ENCODE data around the gene COX4I2.

The COX4I2 gene

GRCh38 chr20:31637660-31638059, at the start of gene COX4I2:
Gene COX4I2, plus strand, starts transcription at chr20:31637912. Its CDS starts 1,106 bp downstream, at chr20:31639018.
- no peak within 1 kb of the TSS for H3K4me3 ChIP-seq
- no peak within 1 kb of the TSS for H3K27ac ChIP-seq
- TF ChIP-seq CTCF (IDR thresholded peaks at IDR 0.05): no peak
- no peak for DNase-seq (ENCODE audit: low spot score)

DNA sequence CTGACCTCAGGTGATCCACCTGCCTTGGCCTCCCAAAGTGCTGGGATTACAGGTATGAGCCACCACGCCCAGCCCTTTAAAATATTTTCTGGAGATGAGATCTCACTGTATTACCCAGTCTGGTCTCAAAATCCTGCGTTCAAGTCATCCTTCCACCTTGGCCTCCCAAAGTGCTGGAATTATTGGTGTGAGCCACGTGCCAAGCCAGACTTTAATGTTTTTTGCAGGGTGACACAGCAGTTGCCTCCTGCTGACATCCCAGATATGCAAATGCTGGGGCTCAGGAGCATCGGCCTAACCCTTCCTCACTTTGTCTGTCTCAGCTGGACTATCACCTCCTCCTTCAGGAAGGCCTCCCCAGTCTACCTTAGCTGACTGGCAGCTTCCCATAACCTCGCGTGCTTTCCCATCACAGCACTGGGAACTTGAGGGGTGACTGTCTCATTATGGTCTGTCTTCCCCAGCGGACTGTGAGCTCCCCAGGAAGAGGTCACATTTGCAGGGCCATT, 46.9 kb upstream of the COX4I2 start:
- Histone ChIP-seq H3K4me3 (no peak overlapping the region), H3K27ac (peak overlapping the region in 1 of 2 donors; percentile 36)
- DNase-seq (ENCODE audit: low spot score): no peak
- no peak for TF ChIP-seq CTCF (IDR thresholded peaks at IDR 0.05)

GRCh38 chr20:31593221-31594001, 44.3 kb upstream of the COX4I2 start:
- Histone ChIP-seq H3K4me3 (no peak overlapping the region), H3K27ac (peak overlapping the region in 1 of 2 donors; percentile 75)
- DNase-seq (ENCODE audit: low spot score): no peak
- TF ChIP-seq CTCF (IDR thresholded peaks at IDR 0.05): no peak

GRCh38 chr20:31594002-31594557, 43.6 kb upstream of the COX4I2 start:
- DNase-seq (ENCODE audit: low spot score): no peak
- no peak overlapping the region for H3K4me3 ChIP-seq
- no peak for TF ChIP-seq CTCF (IDR thresholded peaks at IDR 0.05)
- H3K27ac ChIP-seq: peak overlapping the region in 1 of 2 donors; percentile 92

- no peak overlapping the region for H3K4me3 ChIP-seq
- DNase-seq (ENCODE audit: low spot score): no peak
- H3K27ac ChIP-seq: peak overlapping the region; percentile 64 to 92
- TF ChIP-seq CTCF (IDR thresholded peaks at IDR 0.05): no peak
These were observed 42.9 kb upstream of the COX4I2 start for GRCh38 chr20:31594558-31595379.

GRCh38 chr20:31595380-31595653, 42.4 kb upstream of the COX4I2 start:
- Histone ChIP-seq H3K27ac (peak overlapping the region; percentile 64 to 92), H3K4me3 (no peak overlapping the region)
- TF ChIP-seq CTCF (IDR thresholded peaks at IDR 0.05): no peak
- DNase-seq (ENCODE audit: low spot score): no peak
